Astrocyte (in vitro differentiated cells and primary cell): Measurements from ENCODE around the gene TBRG4. TPM values are rescaled to one million over a fixed set of nuclear protein-coding genes. Genes with fewer than 3 reads are reported as not detected.
A peak's percentile ranks its signal among the peaks of the same experiment; 100 is the strongest.

Experiments used
- DNase-seq: peaks from one replicate; pipeline ENCODE4 v3.0.0-alpha.2; 2010; ENCODE audit warnings: low read depth
- FAIRE-seq: peaks from 2 replicates; lab custom pipeline; 2011; peaks lifted over from hg19 to GRCh38; lab: Jason Lieb, UNC
- H2AFZ ChIP-seq: 2 replicates; pipeline ENCODE4 v1.6.0; 2012; ENCODE audit warnings: low read depth, low read length, inconsistent platforms
- H3K27ac ChIP-seq: 2 replicates; pipeline ENCODE4 v1.5.1; 2011; ENCODE audit warnings: low read depth, low read length, inconsistent platforms
- H3K27me3 ChIP-seq: 2 replicates; pipeline ENCODE4 v1.6.0; 2011; ENCODE audit warnings: low read length, inconsistent platforms; ENCODE audit not compliant: insufficient read depth
- H3K36me3 ChIP-seq: 2 replicates; pipeline ENCODE4 v1.5.1; 2011; ENCODE audit warnings: low read length, inconsistent platforms; ENCODE audit not compliant: insufficient read depth
- H3K4me1 ChIP-seq: 2 replicates; pipeline ENCODE4 v1.5.1; 2011; ENCODE audit warnings: low read length, inconsistent platforms; ENCODE audit not compliant: insufficient read depth
- H3K4me2 ChIP-seq: 2 replicates; pipeline ENCODE4 v1.6.0; 2012; ENCODE audit warnings: low read length, inconsistent platforms
- H3K4me3 ChIP-seq: 2 replicates; pipeline ENCODE4 v1.5.1; 2011; ENCODE audit warnings: low read depth, mild to moderate bottlenecking, low read length, inconsistent platforms; ENCODE audit not compliant: insufficient read depth
- H3K79me2 ChIP-seq: 2 replicates; pipeline ENCODE4 v1.6.0; 2012; ENCODE audit warnings: mild to moderate bottlenecking, low read length, inconsistent platforms; ENCODE audit not compliant: insufficient read depth
- H3K9ac ChIP-seq: 2 replicates; pipeline ENCODE4 v1.6.0; 2012; ENCODE audit warnings: mild to moderate bottlenecking, low read length, inconsistent platforms
- H3K9me3 ChIP-seq: 2 replicates; pipeline ENCODE4 v1.5.1; 2012; ENCODE audit warnings: low read depth, mild to moderate bottlenecking, low read length, inconsistent platforms; ENCODE audit not compliant: insufficient read depth
- H4K20me1 ChIP-seq: 2 replicates; pipeline ENCODE4 v1.6.0; 2012; ENCODE audit warnings: low read length, inconsistent platforms; ENCODE audit not compliant: insufficient read depth
- H3K27ac Mint-ChIP-seq: one replicate; pipeline ENCODE4 v1.8.0; 2021; ENCODE audit warnings: mild to moderate bottlenecking, mixed read lengths; ENCODE audit not compliant: unreplicated experiment
- H3K27me3 Mint-ChIP-seq: one replicate; pipeline ENCODE4 v1.8.0; 2021; ENCODE audit warnings: low read depth, mixed read lengths; ENCODE audit not compliant: unreplicated experiment
- H3K36me3 Mint-ChIP-seq: one replicate; pipeline ENCODE4 v1.8.0; 2021; ENCODE audit warnings: low read depth, mixed read lengths; ENCODE audit not compliant: unreplicated experiment
- H3K4me1 Mint-ChIP-seq: one replicate; pipeline ENCODE4 v1.8.0; 2021; ENCODE audit warnings: low read depth, mixed read lengths; ENCODE audit not compliant: unreplicated experiment
- H3K4me3 Mint-ChIP-seq: one replicate; pipeline ENCODE4 v1.8.0; 2021; ENCODE audit warnings: mild to moderate bottlenecking, moderate library complexity, mixed read lengths; ENCODE audit not compliant: unreplicated experiment
- H3K9me3 Mint-ChIP-seq: one replicate; pipeline ENCODE4 v1.8.0; 2021; ENCODE audit warnings: mild to moderate bottlenecking, mixed read lengths; ENCODE audit not compliant: unreplicated experiment
- CTCF ChIP-seq: IDR thresholded peaks from 2 replicates; pipeline ENCODE4 v1.5.1; 2011; ENCODE audit warnings: low read depth, mild to moderate bottlenecking, inconsistent platforms, low read length, moderate library complexity; ENCODE audit not compliant: insufficient read depth
- EZH2 ChIP-seq: IDR thresholded peaks from 2 replicates; pipeline ENCODE4 v1.6.1; 2012; ENCODE audit warnings: mild to moderate bottlenecking, low read length, inconsistent platforms; ENCODE audit not compliant: insufficient read depth
- total RNA-seq: library from RNA; stranded (reverse); gene quantifications from 2 replicates; pipeline ENCODE4 v1.2.1, GENCODE V29; 2021

The TBRG4 gene
- total RNA-seq, 1 donor from 2014 or later: 65.2 TPM

GRCh38 chr7:45088821-45089340 is 22.6 kb downstream of the TBRG4 start, which contains the start of gene NACAD:
TSS of gene NACAD (minus strand) at chr7:45088969. CDS start at chr7:45088894, 75 bp downstream.
- Histone ChIP-seq H2AFZ (peak within 1 kb of the TSS; percentile 89), H3K4me1 (peaks cover 6% of the 10 kb centered on the region), H3K9me3 (no peaks in the 10 kb centered on the region), H4K20me1 (peaks cover 7% of the 10 kb centered on the region), H3K4me3 (peak within 1 kb of the TSS; percentile 67), H3K79me2 (no peaks in the 10 kb centered on the region), H3K36me3 (no peaks in the 10 kb centered on the region), H3K9ac (peak within 1 kb of the TSS; percentile 64), H3K4me2 (peak within 1 kb of the TSS; percentile 92), H3K27me3 (no peaks in the 10 kb centered on the region), H3K27ac (no peak within 1 kb of the TSS)
- FAIRE-seq: no peak
- DNase-seq: peak; percentile 19
- H3K36me3 Mint-ChIP-seq: peaks cover 2% of the 10 kb centered on the region
- no peak within 1 kb of the TSS for H3K27ac Mint-ChIP-seq
- no peaks in the 10 kb centered on the region for H3K9me3 Mint-ChIP-seq
- H3K27me3 Mint-ChIP-seq: no peaks in the 10 kb centered on the region
- H3K4me3 Mint-ChIP-seq: peak within 1 kb of the TSS; percentile 79
- TF ChIP-seq CTCF (no peak), EZH2 (no peak)
- H3K4me1 Mint-ChIP-seq: peaks cover 9% of the 10 kb centered on the region

- no peaks in the 10 kb centered on the region for H3K36me3 ChIP-seq
- H3K9me3 ChIP-seq: no peaks in the 10 kb centered on the region
- no peak overlapping the region for H3K27ac ChIP-seq
- peak overlapping the region; percentile 50 for H3K4me3 ChIP-seq
- no peaks in the 10 kb centered on the region for H3K27me3 Mint-ChIP-seq
- H3K4me3 Mint-ChIP-seq: peak overlapping the region; percentile 73
- FAIRE-seq (no peak), DNase-seq (no peak)
- H3K9ac ChIP-seq: peak overlapping the region; percentile 64
- no peaks in the 10 kb centered on the region for H3K79me2 ChIP-seq
- no peak for TF ChIP-seq CTCF
- no peak for TF ChIP-seq EZH2
- H3K4me1 ChIP-seq: peaks cover 6% of the 10 kb centered on the region
- no peak overlapping the region for H3K27ac Mint-ChIP-seq
- H3K36me3 Mint-ChIP-seq: peaks cover 2% of the 10 kb centered on the region
- no peaks in the 10 kb centered on the region for H3K9me3 Mint-ChIP-seq
- H3K27me3 ChIP-seq: no peaks in the 10 kb centered on the region
- peak overlapping the region; percentile 92 for H3K4me2 ChIP-seq
- H3K4me1 Mint-ChIP-seq: peaks cover 9% of the 10 kb centered on the region
- peak overlapping the region; percentile 47 for H2AFZ ChIP-seq
- H4K20me1 ChIP-seq: peaks cover 7% of the 10 kb centered on the region
These were observed 23.3 kb downstream of the TBRG4 start for GRCh38 chr7:45088146-45088701.
